ENCODE data around the gene SH3BGRL2.
A peak's percentile ranks its signal among the peaks of the same experiment; 100 is the strongest.
"Not testable (repeated sequence)": the region's sequence is repeated elsewhere in the genome, so short reads cannot be mapped to it uniquely, and the experiment has no call there.

Gene SH3BGRL2

GRCh38 chr6:79650950-79651349 is 19.8 kb downstream of the SH3BGRL2 start:
- DNase-seq, result no peak

DNA sequence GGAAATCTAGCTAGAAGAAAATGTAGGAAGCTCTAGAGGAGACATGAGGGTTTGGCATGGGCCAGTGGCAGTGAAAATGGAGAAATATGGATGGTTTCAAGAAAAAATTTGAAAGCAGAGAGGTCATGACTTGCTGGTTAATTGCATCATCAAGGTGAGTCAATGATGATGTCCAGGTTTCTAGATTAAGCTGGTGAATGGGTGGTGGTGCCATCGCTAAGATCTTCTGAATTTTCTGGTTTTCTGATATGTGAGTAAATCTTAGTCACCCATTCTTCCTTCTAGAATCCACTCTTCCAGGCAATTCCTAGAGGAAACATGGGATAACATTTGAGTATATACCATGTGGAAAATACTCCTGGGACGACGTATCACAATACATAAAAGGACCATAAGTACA is 25.0 kb downstream of the SH3BGRL2 start:
- DNase-seq, result no peak

GRCh38 chr6:79657238-79657637 is 26.1 kb downstream of the SH3BGRL2 start:
- no peak for DNase-seq

GRCh38 chr6:79663655-79664054 is 32.5 kb downstream of the SH3BGRL2 start:
- DNase-seq, result not testable (repeated sequence)

DNA sequence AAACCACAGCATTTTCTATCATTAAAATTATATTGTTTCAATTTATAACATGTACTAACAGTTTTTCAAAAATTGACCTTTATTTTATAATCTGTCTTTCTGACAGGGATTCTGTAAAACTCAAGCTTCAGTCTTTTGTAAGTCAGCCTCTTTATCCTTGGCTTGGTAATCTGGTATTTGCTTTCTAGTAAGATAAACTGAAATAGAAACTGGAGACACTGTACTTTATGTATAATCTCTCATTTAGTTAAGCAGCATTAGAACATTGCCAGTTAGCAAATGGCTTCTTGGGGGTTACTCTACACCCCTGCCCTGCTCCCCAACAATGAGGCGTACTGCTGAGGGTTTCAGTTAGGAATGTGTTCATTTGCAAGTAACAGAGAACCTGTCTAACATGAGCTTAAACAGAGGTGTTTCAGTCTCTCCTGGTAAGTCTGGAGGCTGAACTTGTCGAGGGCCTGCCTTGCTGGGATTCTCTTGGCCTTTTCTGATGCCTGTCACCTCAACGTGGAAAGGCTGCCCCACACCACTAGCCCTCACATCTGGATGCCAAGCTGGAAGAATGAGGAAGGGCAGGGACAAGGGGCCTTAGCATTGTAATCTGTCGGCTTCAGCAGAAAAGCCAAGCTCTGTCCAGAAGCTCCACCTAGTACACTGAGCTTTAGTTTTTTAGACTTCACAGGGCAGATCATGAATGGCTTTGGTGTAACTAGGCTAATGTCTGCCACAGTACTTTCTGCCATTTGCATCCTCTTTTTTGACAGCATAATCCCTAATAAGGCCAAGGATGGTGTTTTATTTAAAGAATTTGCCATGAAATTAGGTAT is 34.8 kb downstream of the SH3BGRL2 start:
- no peak for DNase-seq

- no peak for DNase-seq
Observed at GRCh38 chr6:79666634-79667033, 35.5 kb downstream of the SH3BGRL2 start.

- DNase-seq, result no peak
Observed at GRCh38 chr6:79668381-79668780, 37.3 kb downstream of the SH3BGRL2 start.

GRCh38 chr6:79669766-79670165 is 38.6 kb downstream of the SH3BGRL2 start:
- DNase-seq, result no peak

- no peak for DNase-seq
Observed at GRCh38 chr6:79670789-79671188, 39.7 kb downstream of the SH3BGRL2 start.

GRCh38 chr6:79671600-79672266 is 40.6 kb downstream of the SH3BGRL2 start:
- DNase-seq, result peak; percentile 8 to 26

DNA sequence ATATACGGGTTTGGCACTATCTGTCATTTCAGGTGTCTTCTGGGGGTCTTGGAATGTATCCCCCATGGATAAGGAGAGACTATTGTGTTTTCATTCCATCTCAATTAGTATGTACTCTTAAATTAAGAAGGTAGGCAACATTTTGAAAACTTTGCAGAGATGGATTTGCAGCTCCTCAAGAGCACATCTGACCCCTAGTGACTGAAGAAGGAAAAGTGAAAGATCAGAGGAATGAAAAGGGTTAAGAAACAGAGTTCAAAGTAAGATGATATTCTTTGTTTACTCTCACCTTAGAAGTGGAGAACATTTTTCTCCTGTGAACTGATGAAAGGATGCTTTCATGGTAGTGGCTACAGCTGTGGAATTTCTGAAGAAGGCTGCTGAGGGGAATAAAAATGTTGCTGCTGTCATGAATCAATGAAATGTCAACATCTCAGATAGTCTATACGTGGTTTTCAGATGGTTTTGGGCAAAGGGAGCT is 41.5 kb downstream of the SH3BGRL2 start:
- no peak for DNase-seq

DNA sequence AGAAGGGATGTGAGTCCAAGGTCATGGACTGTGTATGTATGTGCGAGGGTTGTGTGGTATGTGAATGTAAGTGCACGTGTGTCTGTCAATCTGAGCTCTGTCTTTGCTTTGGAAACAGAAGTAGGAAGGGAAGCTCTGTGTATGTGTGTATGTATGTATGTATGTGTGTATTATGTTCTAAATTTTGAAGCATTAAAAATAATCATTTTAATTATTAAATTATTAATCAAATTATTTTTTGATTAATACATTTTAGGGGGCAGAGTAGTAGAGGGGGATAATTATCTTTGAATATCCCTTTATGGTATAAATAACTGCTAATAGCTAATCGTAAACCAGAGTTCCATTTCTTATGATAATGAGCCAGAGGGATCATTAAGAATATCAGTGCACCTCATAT is 42.8 kb downstream of the SH3BGRL2 start:
- no peak for DNase-seq

DNA sequence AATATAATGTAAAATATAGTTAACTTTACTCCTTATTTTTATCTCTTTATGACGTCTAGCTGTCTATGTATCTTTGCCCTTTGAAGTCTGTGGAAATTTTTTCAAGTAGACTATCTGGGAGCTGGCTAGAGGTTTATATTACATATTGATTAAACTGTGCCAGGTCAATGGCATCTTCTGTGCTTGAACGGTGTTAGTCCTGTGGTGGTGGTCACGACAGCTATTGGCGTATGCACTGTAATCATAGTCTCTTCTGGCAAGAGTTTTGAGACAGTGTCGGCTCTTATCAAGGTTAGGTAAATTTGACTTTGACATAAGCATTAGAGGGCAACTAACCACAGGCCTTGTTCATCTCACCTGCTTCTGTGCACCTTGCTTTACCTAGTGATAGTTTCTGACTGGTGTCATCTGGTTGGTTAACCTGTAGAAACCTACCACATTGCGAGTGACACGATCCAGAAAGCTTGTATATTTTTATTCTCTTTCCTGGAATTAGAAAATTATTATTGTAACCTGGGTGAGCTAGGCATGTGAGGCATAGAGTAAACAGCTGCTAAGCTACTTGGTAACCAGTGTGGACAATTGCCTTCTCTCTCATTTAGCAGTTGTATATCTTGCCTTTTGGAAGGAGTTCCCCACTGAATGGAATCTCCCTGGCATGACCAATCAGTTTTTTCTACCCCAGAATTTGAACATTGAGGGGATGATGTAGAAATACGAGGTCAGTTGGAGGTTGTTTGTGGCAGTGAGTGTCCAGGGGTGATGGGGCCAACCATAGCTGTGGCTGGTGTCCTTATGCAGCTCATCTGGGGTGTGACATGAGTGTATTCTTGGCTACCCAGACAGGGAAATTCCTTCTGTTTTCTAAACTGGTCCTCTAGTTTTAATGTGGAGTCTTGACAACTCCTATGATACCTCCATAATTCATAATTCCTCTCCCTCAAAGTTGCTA is 45.9 kb downstream of the SH3BGRL2 start:
- DNase-seq, result no peak

DNA sequence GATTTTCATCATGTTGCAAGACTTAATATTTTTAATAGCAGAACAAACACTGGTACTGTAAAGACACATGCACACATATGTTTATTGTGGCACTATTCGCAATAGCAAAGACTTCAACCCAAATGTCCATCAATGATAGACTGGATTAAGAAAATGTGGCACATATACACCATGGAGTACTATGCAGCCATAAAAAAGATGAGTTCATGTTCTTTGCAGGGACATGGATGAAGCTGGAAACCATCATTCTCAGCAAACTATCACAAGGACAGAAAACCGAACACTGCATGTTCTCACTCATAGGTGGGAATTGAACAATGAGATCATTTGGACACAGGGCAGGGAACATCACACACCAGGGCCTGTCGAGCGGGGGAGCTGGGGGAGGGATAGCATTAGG is 51.6 kb downstream of the SH3BGRL2 start:
- DNase-seq, result not testable (repeated sequence)

DNA sequence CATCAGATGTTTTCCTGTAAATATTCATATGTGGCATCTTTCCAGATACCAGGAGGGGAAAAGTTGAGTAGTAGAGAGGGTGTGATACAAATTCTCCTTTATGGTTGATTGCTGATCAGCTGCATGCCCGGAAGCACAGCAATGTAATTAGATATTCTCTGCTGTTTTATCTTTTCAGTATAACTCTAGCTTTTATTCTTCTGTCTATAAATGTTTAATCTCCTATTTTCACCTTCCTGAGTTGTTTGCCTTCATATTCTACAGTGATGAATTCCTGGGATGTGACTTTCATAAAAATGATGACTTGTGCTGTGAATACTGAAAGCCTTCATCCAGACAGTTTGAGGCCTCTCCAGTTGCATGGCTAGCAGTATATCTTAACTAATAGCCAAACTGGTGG is 53.7 kb downstream of the SH3BGRL2 start:
- no peak for DNase-seq

- DNase-seq, result no peak
Observed at GRCh38 chr6:79686707-79687309, 55.7 kb downstream of the SH3BGRL2 start.

- no peak for DNase-seq
Observed at GRCh38 chr6:79687759-79688158, 56.6 kb downstream of the SH3BGRL2 start.

GRCh38 chr6:79694156-79694555 is 63.0 kb downstream of the SH3BGRL2 start:
- DNase-seq, result no peak

- DNase-seq, result no peak
Observed at GRCh38 chr6:79694623-79695343, 63.7 kb downstream of the SH3BGRL2 start.

DNA sequence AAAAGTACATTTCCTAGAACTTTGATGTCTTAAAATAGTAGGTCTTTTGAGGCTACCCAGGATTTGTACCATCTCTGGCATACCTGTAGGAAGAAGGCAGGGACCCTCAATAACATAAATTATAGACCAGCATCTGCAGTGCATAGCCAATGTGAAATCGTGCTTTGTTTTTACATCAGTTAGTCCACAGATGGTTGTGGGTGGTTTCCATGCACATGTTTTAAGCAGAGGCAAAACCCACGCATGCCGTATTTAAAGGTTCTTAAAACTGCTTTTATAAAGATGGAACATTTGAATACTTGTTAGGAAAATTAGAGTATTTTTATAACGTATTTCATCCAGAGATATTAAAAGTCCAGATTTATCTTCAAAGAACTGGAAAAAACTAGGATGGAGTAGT is 66.3 kb downstream of the SH3BGRL2 start:
- no peak for DNase-seq

DNA sequence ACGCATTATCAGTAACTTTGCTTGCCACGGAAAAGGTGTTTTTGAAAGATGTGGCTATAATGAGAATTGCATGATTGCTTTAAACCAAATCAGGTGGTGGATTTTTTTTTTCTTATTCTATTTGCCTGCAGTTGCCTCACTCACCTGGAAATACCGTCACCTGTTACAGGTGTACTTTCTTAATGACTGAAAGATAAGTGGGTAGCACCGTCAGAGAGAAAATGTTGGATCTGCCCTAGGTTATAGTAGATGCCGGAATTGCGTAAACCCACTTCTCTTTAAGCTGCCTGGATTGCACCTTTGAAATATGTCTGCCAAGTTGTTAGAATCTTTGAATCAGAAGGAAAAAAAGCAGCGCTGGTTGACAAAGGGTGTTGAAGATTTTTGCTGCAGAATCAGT is 68.5 kb downstream of the SH3BGRL2 start:
- DNase-seq, result no peak

DNA sequence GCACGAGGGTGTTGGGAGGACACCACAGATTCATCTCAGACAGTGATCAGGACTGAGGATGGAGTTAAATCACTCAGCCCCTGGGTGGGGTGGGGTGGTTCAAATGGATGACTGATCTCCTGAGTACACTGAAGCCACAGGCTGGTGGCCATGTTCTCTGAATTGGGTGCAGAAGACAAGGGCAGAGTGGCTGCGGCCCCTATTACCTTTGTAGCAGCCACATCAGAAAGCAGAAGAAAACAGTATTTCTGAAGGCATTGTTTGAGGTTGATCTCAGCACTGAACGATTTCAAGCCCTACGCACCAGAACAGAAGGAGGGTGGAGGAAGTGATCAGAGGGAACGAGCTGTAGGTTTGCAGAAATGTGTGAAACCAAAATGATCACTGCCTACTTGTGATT is 71.6 kb downstream of the SH3BGRL2 start:
- DNase-seq, result no peak
